ENCODE measurements around the gene CYRIA. TPM values are rescaled to one million over a fixed set of nuclear protein-coding genes. Genes with fewer than 3 reads are reported as not detected.

CYRIA gene
- total and polyA plus RNA-seq, 2 donors (not counting 3 experiments of a cell fraction or from before 2014, with no cell fraction given) = 9.3 to 38.4 TPM

DNA sequence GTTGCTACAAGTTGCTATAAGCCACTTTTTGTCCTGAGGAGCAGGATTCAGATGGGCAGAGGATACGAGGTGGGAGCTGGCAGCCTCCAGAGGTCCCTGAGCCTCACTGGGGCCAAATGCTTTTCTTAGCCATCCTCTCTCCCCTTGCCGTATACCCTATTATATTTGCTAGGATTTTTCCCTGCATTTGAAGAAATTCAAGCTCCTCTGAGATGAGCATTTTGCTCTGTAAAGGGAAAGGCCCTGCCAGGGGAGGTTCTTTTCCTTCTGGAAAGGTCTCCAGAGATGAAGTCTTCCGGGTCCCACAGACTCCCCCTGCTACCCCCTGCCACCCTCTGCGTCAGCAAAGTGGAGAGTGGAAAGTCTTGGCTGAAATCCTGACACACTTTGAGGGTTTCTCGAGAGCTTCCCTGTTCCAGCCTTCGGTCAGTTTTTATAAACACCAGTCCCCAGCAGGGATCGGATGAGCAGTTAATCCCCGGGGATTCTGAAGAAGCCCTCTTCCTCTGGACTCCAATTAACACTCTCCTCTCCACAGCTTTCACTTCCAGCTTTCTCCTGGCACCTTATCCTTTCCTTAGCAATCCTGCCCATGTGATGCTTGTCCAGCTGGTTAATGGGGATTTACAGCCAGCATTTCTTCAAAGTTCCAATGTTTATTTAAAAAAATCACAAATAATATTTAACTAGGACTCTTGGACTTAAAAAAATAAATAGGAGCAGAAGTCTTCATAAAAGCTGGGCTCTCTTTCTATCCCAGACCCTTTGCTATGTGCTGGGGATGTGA lies 13.1 kb downstream of the CYRIA start:
- Histone ChIP-seq H3K79me2 (ENCODE audit: control insufficient read depth, insufficient read depth, low read length) (peaks cover 21% of the 10 kb centered on the region), H3K36me3 (ENCODE audit: control insufficient read depth in 2 of 2, extremely low read depth in 1 of 2, insufficient read depth in 2 of 2, low read length in 2 of 2) (no peaks in the 10 kb centered on the region), H3K4me2 (ENCODE audit: insufficient read depth, low read length) (no peak overlapping the region), H3K27me3 (ENCODE audit: control insufficient read depth in 2 of 2, insufficient read depth in 2 of 2, low read length in 2 of 2) (no peaks in the 10 kb centered on the region), H3K27ac (ENCODE audit: insufficient read depth, low read depth, low read length) (no peak overlapping the region), H2AFZ (ENCODE audit: low read depth, low read length) (no peak overlapping the region), H3K4me1 (ENCODE audit: control insufficient read depth, extremely low read depth, insufficient read depth, low read length) (peaks cover 42% of the 10 kb centered on the region), H3K9ac (replicated peaks; ENCODE audit: extremely low read depth, insufficient read depth, low read length) (no peak overlapping the region), H3K9me3 (replicated peaks; ENCODE audit: control insufficient read depth, insufficient read depth, low read length) (no peaks in the 10 kb centered on the region), H3K9me1 (replicated peaks; ENCODE audit: control insufficient read depth, extremely low read depth, insufficient read depth, low read length) (no peaks in the 10 kb centered on the region), H4K20me1 (replicated peaks; ENCODE audit: control insufficient read depth, extremely low read depth, insufficient read depth, low read length) (no peaks in the 10 kb centered on the region), H3K4me3 (replicated peaks in 1 of 3; ENCODE audit: insufficient read depth in 1 of 3, low read depth in 1 of 3, low read length in 3 of 3) (no peak overlapping the region)
- intact Hi-C loops (cut with micrococcal nuclease) = no loop called here
- CTCF ChIA-PET = interaction anchor here (0.8 to 6.7 kb wide), 5 partner anchors 11 to 105 kb away, joined by 3 to 48 read pairs (median 5); partner anchors contain the start of gene CYRIA
- no peak for TF ChIP-seq EZH2 (IDR thresholded peaks at IDR 0.05; ENCODE audit: borderline replicate concordance, low read depth, low read length, severe bottlenecking)
- no peak for TF ChIP-seq GATA2 (IDR thresholded peaks at IDR 0.05; ENCODE audit: insufficient read depth, insufficient read length, low read depth, low read length)
- TF ChIP-seq JUN (IDR thresholded peaks at IDR 0.05; ENCODE audit: borderline replicate concordance, insufficient read depth, insufficient read length, low read depth) = no peak
- TF ChIP-seq POLR2A (IDR thresholded peaks at IDR 0.05; ENCODE audit: low read depth, low read length) = no peak
- FAIRE-seq (no peak), DNase-seq (ENCODE audit: low read depth, low spot score) (no peak)
- POLR2A ChIA-PET = no interaction called here
- BruUV-seq (replicated peaks) = no TSS peak
- dilution Hi-C loops (cut with MboI; ENCODE audit: extremely low pct_ligation_motif_present, low sequenced_read_pairs) = no loop called here
